ENCODE results near the gene LY6G5C. TPM values are rescaled to one million over a fixed set of nuclear protein-coding genes. Genes with fewer than 3 reads are reported as not detected.

LY6G5C gene
- total RNA-seq, 6 experiments from 2014 or later, result 2.2 to 2.9 (median 2.8) TPM

GRCh38 chr6:31634969-31635575, 45.8 kb downstream of the LY6G5C start:
- Mint-ChIP-seq H3K27ac (peak overlapping the region; percentile 90), H3K9me3 (no peaks in the 10 kb centered on the region), H3K4me1 (ENCODE audit: low read depth) (peaks cover 67% of the 10 kb centered on the region), H3K4me3 (no peak overlapping the region), H3K27me3 (ENCODE audit: insufficient read depth) (peaks cover 7% of the 10 kb centered on the region), H3K36me3 (ENCODE audit: low read depth) (peaks cover 54% of the 10 kb centered on the region)
- DNase-seq, result no peak
- TF ChIP-seq CTCF (IDR thresholded peaks at IDR 0.05), result no peak

- Mint-ChIP-seq H3K27me3 (ENCODE audit: insufficient read depth) (peaks cover 5% of the 10 kb centered on the region), H3K27ac (peak overlapping the region; percentile 90), H3K9me3 (no peaks in the 10 kb centered on the region), H3K4me3 (peak overlapping the region; percentile 38), H3K36me3 (ENCODE audit: low read depth) (peaks cover 53% of the 10 kb centered on the region), H3K4me1 (ENCODE audit: low read depth) (peaks cover 58% of the 10 kb centered on the region)
- DNase-seq, result peak; percentile 45
- no peak for TF ChIP-seq CTCF (IDR thresholded peaks at IDR 0.05)
These were observed 46.7 kb downstream of the LY6G5C start for GRCh38 chr6:31634131-31634530.

- Mint-ChIP-seq H3K9me3 (no peaks in the 10 kb centered on the region), H3K27me3 (ENCODE audit: insufficient read depth) (peaks cover 1% of the 10 kb centered on the region), H3K4me1 (ENCODE audit: low read depth) (peaks cover 52% of the 10 kb centered on the region), H3K36me3 (ENCODE audit: low read depth) (peaks cover 54% of the 10 kb centered on the region), H3K4me3 (no peak overlapping the region), H3K27ac (peak overlapping the region; percentile 90)
- TF ChIP-seq CTCF (IDR thresholded peaks at IDR 0.05), result no peak
- DNase-seq, result no peak
These were observed 47.4 kb downstream of the LY6G5C start for GRCh38 chr6:31633447-31633846.

GRCh38 chr6:31632279-31632946, 48.5 kb downstream of the LY6G5C start:
- Mint-ChIP-seq H3K36me3 (ENCODE audit: low read depth) (peaks cover 57% of the 10 kb centered on the region), H3K4me3 (peak overlapping the region; percentile 13; the same call in 1 of the 2 replicates), H3K4me1 (ENCODE audit: low read depth) (peaks cover 46% of the 10 kb centered on the region), H3K9me3 (no peaks in the 10 kb centered on the region), H3K27ac (peak overlapping the region; percentile 90), H3K27me3 (ENCODE audit: insufficient read depth) (peaks cover 5% of the 10 kb centered on the region)
- no peak for DNase-seq
- no peak for TF ChIP-seq CTCF (IDR thresholded peaks at IDR 0.05)

- Mint-ChIP-seq H3K4me3 (peak overlapping the region; percentile 13; the same call in 1 of the 2 replicates), H3K4me1 (ENCODE audit: low read depth) (peaks cover 40% of the 10 kb centered on the region), H3K27ac (no peak overlapping the region; the same call in 1 of the 2 replicates), H3K9me3 (no peaks in the 10 kb centered on the region), H3K27me3 (ENCODE audit: insufficient read depth) (peaks cover 5% of the 10 kb centered on the region), H3K36me3 (ENCODE audit: low read depth) (peaks cover 57% of the 10 kb centered on the region)
- DNase-seq, result no peak
- TF ChIP-seq CTCF (IDR thresholded peaks at IDR 0.05), result no peak
These were observed 49.1 kb downstream of the LY6G5C start for GRCh38 chr6:31631681-31632278.
